T-helper 2 cell treated with Interferon-gamma antibody and Interleukin-4, amounts not matched to agents 100 ng/mL and 5 ng/mL, for 36 hours (primary cell): ENCODE data around the gene LTBP3. TPM values are rescaled to one million over a fixed set of nuclear protein-coding genes. Genes with fewer than 3 reads are reported as not detected.

Experiments used
- intact Hi-C: fragments of 100-400 bp; cut with micrococcal nuclease; formaldehyde crosslinking; loops from one replicate; pipeline ENCODE4 v1.15.1; 2023
- total RNA-seq: library from RNA; stranded (reverse); gene quantifications from 2 replicates; pipeline ENCODE4 v1.2.3, GENCODE V29; 2022

The LTBP3 gene
- total RNA-seq, 1 donor from 2014 or later = 62.9 TPM

- intact Hi-C loops = no loop called here
Measured at GRCh38 chr11:65586247-65586630, 28.1 kb upstream of the LTBP3 start.

GRCh38 chr11:65585396-65586246 is 27.5 kb upstream of the LTBP3 start:
- intact Hi-C loops = no loop called here

DNA sequence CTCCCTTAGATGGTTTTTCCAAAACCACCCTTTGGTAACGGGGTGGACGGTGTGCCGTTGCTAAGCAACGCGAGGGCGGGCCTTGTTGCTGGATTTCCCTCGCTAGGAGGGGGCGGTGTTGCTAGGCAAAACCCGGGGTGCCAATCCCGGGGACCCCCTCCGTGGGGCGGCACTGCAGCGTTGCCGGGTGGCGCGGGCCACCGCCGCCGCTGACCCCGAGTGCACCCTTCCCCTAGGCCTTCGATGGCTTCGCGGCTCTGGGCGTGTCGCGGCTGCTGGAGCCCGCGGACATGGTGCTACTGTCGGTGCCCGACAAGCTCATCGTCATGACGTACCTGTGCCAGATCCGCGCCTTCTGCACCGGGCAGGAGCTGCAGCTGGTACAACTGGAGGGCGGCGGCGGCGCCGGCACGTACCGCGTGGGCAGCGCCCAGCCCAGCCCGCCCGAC is 26.6 kb upstream of the LTBP3 start:
- intact Hi-C loops = no loop called here

- intact Hi-C loops = no loop called here
Measured at GRCh38 chr11:65584106-65584505, 25.9 kb upstream of the LTBP3 start.

DNA sequence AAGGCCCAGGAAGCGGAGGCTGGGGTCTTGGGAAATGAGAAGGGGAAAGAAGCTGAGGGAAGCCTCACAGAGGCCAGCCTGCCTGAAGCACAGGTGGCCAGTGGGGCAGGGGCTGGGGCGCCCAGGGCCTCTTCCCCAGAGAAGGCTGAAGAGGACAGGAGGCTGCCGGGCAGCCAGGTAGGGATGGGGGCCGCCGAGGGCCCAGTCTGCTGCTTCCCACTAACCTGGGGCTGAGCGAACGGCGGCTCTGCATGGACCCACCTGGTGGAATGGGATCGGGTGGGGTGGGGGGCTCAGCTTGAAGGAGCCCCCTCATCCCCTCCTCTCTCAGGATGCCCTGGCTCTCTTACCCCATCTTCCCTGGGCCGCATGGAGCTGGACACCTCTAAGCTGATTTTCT is 25.4 kb upstream of the LTBP3 start:
- intact Hi-C loops = no loop called here

- intact Hi-C loops = no loop called here
Measured at GRCh38 chr11:65581928-65582327, 23.8 kb upstream of the LTBP3 start.

DNA sequence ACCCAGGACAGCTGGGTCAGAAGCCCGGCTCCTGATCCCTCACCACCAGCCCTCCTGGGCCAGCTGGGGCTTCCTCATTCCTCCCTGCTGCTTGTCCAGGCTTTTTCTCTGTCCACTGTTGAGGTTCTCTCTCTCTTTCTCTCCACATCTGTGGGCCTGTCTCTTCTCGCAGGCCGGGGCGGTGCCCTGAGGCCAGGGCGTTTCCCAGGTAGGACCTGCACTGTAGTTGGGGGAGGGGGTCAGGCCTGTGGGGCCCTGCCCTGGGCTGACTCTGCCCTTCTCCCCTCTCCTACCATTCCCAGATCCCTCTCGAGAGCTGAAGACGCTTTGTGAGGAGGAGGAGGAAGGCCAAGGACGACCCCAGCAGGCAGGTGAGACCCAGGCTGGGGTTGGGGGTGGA is 22.6 kb upstream of the LTBP3 start:
- intact Hi-C loops = no loop called here

GRCh38 chr11:65580031-65580692 is 22.0 kb upstream of the LTBP3 start:
- intact Hi-C loops = no loop called here

DNA sequence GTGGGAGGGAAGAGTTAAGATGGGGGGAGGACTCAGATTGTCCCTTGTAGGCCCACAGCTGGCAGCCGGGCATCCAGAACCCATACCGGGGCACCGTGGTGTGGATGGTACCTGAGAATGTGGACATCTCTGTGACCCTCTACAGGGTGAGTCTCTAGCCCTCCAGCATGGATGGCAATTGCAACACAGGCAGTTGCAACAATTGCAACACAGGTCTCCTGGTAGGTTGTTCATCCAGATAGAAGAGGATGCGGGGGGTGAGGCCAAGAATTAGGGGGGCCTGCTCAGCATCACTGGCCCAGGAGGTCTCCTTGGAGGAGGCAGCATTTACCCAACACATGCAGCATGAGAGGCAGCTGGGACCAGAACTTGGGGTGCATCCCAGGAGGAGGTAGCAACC is 21.1 kb upstream of the LTBP3 start:
- intact Hi-C loops = no loop called here

DNA sequence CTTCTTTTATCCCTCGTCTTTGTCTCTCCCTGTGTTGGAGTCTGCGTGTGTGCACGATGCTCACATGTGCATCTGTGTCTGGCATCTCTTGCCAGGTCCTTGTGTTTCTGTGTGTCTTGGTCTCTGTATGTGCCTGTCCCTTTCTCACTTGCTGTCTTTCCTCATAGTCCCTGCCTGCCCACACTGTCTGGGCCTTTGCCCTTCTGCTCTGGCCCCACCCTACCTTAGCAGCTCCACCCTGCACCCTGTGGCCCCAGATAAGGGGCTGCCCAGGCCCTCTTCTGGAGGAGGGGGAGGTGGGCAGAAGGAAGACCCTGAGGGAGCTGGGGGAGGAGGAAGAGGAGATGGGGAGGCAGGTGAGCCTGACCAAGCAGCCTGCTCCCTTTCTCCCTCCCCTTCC is 20.5 kb upstream of the LTBP3 start:
- intact Hi-C loops = no loop called here

GRCh38 chr11:65578134-65578533 is 20.0 kb upstream of the LTBP3 start:
- intact Hi-C loops = no loop called here

GRCh38 chr11:65577756-65578109 is 19.6 kb upstream of the LTBP3 start:
- intact Hi-C loops = no loop called here

- intact Hi-C loops = no loop called here
Measured at GRCh38 chr11:65576867-65577755, 19.0 kb upstream of the LTBP3 start.

- intact Hi-C loops = no loop called here
Measured at GRCh38 chr11:65576232-65576866, 18.2 kb upstream of the LTBP3 start.

GRCh38 chr11:65575568-65576231 is 17.5 kb upstream of the LTBP3 start, which contains the start of gene EHBP1L1:
EHBP1L1 (plus strand) TSS chr11:65576053; CDS start chr11:65576303, 250 bp downstream.
- intact Hi-C loops = no loop called here

GRCh38 chr11:65574811-65575567 is 16.8 kb upstream of the LTBP3 start:
- intact Hi-C loops = loop anchor here (1.0 to 5.0 kb wide), 4 partner anchors 13 to 137 kb away; partner anchors contain the start of genes KAT5 and PCNX3

DNA sequence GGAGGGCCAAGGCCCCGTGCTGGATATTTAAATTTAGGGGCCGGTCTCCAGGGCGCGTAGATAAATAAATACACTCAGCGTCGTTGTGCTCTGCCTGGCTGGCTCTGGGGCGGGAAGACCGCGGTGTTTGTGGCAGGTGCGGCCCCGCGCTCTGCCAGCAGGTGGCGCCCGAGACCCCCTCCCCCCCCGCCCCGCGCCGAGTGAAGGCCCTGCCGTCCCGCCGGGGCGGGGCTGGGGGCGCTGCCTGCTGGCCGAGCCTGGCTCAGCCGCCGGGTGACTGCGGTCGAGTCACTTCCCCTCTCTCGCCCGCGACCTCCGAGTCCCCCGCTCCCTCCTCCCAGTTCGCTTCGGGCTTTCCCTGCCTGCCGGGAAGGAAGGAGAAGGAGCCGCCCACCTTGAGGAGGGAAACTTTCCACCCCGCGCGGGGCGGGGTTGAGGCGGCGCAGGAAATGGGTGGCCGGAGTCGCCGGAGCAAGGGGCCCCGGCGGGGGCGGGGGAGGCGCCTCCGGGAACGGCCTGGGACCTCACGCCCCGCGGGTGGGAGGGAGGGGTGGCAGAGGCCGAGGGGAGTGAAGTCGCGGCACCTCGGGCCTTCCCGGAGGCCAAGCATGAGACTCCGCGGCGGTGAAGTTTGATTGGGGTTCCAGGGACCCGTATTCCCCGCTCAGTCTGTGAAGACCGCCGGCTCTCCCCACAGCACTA is 16.1 kb upstream of the LTBP3 start:
- intact Hi-C loops = loop anchor here (1.0 to 5.0 kb wide), 4 partner anchors 14 to 138 kb away; partner anchors contain the start of genes KAT5 and PCNX3

- intact Hi-C loops = loop anchor here (1.0 to 5.0 kb wide), 4 partner anchors 15 to 139 kb away; partner anchors contain the start of genes KAT5 and PCNX3
Measured at GRCh38 chr11:65573391-65574079, 15.4 kb upstream of the LTBP3 start.
